ENCODE data around the gene BICDL1.
"Not testable (repeated sequence)": the region's sequence is repeated elsewhere in the genome, so short reads cannot be mapped to it uniquely, and the experiment has no call there.

DNA sequence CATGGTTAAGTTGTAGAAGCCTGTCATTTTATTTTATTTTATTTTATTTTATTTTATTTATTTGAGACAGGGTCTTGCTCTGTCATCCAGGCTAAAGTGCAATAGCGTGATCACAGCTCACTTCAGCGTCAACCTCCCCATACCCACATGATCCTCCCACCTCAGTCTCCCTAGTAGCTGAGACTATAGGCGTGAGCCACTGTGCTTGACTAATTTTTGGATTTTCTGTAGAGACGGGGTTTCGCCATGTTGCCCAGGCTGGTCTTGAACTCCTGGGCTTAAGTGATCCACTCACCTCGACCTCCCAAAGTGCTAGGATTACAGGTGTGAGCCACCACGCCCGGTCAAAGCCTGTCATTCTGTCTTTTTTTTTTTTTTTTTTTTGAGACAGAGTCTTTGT lies 8.3 kb upstream of the BICDL1 start:
- TF ChIP-seq POLR2AphosphoS5 (IDR thresholded peaks at IDR 0.05; ENCODE audit: insufficient read depth in 1 of 2, low read depth in 1 of 2); CTCF (IDR thresholded peaks at IDR 0.05): not testable (repeated sequence)

All from vagina (tissue), 2 donors.